Type B pancreatic cell (in vitro differentiated cells): ENCODE results near the gene SRPK2. TPM values are rescaled to one million over a fixed set of nuclear protein-coding genes. Genes with fewer than 3 reads are reported as not detected.

Source experiments
- DNase-seq: peaks from one replicate; pipeline ENCODE4 v3.0.0; 2021; ENCODE audit warnings: mixed read lengths; ENCODE audit not compliant: unreplicated experiment; ENCODE audit errors: extremely low spot score
- H3K27ac Mint-ChIP-seq: 2 replicates; pipeline ENCODE4 v1.8.0; 2021; ENCODE audit warnings: mild to moderate bottlenecking, mixed read lengths
- H3K27me3 Mint-ChIP-seq: 2 replicates; pipeline ENCODE4 v1.8.0; 2021; ENCODE audit warnings: mixed read lengths
- H3K36me3 Mint-ChIP-seq: 2 replicates; pipeline ENCODE4 v1.8.0; 2021; ENCODE audit warnings: mixed read lengths
- H3K4me1 Mint-ChIP-seq: one replicate; pipeline ENCODE4 v1.8.0; 2021; ENCODE audit warnings: mixed read lengths; ENCODE audit not compliant: unreplicated experiment
- H3K4me3 Mint-ChIP-seq: 2 replicates; pipeline ENCODE4 v1.8.0; 2021; ENCODE audit warnings: mild to moderate bottlenecking, mixed read lengths
- H3K9me3 Mint-ChIP-seq: 2 replicates; pipeline ENCODE4 v1.8.0; 2021; ENCODE audit warnings: mixed read lengths
- total RNA-seq: library from RNA; stranded (reverse); gene quantifications from 2 replicates; pipeline ENCODE4 v1.2.1, GENCODE V29; 2021; ENCODE audit warnings: low replicate concordance
- TF ChIP-seq, protein P1 (sequence below): fragments of 200-600 bp; sonication (generic); conservative IDR thresholded peaks from 2 replicates; pipeline ENCODE4 v1.5.0; 2021; ENCODE audit warnings: antibody characterized with exemption, mild to moderate bottlenecking

SRPK2 gene
- total RNA-seq, 1 donor from 2014 or later = 36.0 TPM

DNA sequence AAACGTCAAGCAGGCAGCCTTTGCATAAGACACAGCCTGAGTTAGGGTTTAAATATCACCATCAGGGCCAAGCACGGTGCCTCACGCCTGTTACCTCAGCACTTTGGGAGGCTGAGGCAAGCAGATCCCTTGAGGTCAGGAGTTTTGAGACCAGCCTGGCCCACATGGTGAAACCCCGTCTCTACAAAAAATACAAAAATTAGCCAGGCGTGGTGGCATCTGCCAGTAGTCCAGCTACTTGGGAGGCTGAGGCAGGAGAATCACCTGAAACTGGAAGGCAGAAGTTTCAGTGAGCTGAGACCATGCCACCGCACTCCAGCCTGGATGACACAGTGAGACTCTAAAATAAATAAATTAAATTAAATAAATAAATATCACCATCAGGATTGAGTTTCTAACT lies 33.0 kb downstream of the SRPK2 start:
- H3K4me3 Mint-ChIP-seq = no peak overlapping the region
- H3K27me3 Mint-ChIP-seq = no peaks in the 10 kb centered on the region
- TF ChIP-seq, protein P1, sequence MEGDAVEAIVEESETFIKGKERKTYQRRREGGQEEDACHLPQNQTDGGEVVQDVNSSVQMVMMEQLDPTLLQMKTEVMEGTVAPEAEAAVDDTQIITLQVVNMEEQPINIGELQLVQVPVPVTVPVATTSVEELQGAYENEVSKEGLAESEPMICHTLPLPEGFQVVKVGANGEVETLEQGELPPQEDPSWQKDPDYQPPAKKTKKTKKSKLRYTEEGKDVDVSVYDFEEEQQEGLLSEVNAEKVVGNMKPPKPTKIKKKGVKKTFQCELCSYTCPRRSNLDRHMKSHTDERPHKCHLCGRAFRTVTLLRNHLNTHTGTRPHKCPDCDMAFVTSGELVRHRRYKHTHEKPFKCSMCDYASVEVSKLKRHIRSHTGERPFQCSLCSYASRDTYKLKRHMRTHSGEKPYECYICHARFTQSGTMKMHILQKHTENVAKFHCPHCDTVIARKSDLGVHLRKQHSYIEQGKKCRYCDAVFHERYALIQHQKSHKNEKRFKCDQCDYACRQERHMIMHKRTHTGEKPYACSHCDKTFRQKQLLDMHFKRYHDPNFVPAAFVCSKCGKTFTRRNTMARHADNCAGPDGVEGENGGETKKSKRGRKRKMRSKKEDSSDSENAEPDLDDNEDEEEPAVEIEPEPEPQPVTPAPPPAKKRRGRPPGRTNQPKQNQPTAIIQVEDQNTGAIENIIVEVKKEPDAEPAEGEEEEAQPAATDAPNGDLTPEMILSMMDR = no peak
- H3K9me3 Mint-ChIP-seq = peaks cover 12% of the 10 kb centered on the region
- peaks cover 26% of the 10 kb centered on the region for H3K4me1 Mint-ChIP-seq
- H3K36me3 Mint-ChIP-seq = peaks cover 6% of the 10 kb centered on the region
- DNase-seq = no peak
- no peak overlapping the region for H3K27ac Mint-ChIP-seq

DNA sequence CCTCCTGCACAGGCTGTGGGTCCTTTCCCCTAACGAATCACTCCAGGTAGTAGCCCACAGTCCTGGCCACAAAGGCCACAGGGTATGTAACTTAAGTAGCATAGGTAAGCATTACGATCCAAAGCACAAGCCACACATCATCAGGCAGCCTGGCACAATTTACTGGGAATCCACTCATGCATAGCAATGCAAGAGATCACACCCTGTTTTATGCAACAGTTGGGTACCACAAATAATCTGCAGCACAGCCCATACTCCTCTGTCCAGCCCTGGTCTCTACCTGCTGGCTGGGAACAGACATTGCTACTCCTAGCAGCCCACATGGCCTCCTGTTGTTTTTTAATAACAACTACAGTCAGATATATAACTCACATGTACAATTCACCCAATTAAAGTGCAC lies 34.3 kb downstream of the SRPK2 start:
- TF ChIP-seq, protein P1 = no peak
- H3K27me3 Mint-ChIP-seq = no peaks in the 10 kb centered on the region
- H3K4me1 Mint-ChIP-seq = peaks cover 22% of the 10 kb centered on the region
- peaks cover under 1% of the 10 kb centered on the region for H3K9me3 Mint-ChIP-seq
- no peak for DNase-seq
- H3K4me3 Mint-ChIP-seq = no peak overlapping the region
- peaks cover under 1% of the 10 kb centered on the region for H3K36me3 Mint-ChIP-seq
- H3K27ac Mint-ChIP-seq = no peak overlapping the region

DNA sequence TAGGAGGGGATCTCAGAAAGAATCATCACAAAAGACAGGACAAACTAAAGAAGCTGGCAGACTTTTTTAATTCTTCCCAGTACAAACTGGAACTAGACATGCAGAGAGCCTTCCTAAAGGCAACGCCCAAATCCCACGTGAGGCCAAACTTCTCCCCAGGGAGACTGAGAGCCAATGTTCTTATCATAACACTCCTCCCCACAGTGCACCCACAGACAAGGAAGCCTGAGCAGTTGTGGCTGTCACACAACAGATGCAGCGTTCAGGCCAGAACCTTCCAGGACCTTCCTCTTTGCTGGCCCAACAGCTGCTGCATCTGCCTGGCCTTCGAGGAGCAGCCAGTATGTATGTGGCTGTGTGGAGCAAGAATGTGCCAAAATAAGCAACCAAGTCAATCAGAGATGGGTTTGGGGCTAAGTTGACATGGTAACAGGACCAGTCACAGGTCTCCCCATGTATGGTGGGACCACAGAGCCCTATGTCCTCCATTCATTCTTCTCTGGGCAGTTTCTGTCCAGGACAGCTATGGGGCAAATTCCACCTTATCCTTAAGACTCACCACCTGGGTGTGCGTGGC lies 34.9 kb downstream of the SRPK2 start:
- no peaks in the 10 kb centered on the region for H3K9me3 Mint-ChIP-seq
- H3K36me3 Mint-ChIP-seq = no peaks in the 10 kb centered on the region
- peaks cover 20% of the 10 kb centered on the region for H3K4me1 Mint-ChIP-seq
- no peaks in the 10 kb centered on the region for H3K27me3 Mint-ChIP-seq
- TF ChIP-seq, protein P1 = no peak
- no peak for DNase-seq
- H3K27ac Mint-ChIP-seq = no peak overlapping the region
- no peak overlapping the region for H3K4me3 Mint-ChIP-seq

DNA sequence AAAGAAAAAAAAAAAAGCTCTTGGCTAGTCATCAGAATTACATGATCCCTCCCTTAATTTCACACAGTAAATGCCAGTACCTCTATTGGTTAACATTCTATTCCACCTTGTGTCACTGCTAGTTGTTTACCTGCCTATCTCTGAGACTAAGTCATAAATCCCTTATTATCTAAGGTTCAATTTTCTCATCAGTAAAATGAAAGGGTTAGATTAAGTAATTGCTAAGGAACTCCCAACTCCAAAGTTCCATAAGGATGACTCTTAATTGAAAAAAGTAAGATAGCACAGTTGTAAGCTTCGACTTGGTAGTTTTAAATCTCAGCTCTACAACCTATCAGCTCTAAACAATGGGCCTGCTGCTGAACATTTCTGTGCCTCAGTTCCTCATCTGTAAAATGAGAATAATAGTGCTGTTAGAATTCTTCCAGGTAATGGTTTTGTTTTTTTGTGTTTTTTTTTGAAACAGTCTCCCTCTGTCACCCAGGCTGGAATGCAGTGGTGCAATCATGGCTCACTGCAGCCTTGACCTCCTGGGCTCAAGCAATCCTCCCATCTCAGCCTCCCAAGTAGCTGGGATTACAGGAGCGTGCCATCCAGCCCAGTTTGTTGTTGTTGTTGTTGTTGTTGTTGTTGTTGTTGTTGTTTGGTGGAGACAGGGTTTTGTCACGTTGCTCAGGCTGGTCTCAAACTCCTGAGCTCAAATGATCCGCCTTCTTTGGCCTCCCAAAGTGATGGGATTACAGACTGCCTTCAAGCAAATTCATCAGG lies 35.6 kb downstream of the SRPK2 start:
- no peak for DNase-seq
- H3K27me3 Mint-ChIP-seq = no peaks in the 10 kb centered on the region
- TF ChIP-seq, protein P1 = no peak
- no peaks in the 10 kb centered on the region for H3K36me3 Mint-ChIP-seq
- peaks cover 16% of the 10 kb centered on the region for H3K4me1 Mint-ChIP-seq
- no peaks in the 10 kb centered on the region for H3K9me3 Mint-ChIP-seq
- H3K4me3 Mint-ChIP-seq = no peak overlapping the region
- H3K27ac Mint-ChIP-seq = no peak overlapping the region

DNA sequence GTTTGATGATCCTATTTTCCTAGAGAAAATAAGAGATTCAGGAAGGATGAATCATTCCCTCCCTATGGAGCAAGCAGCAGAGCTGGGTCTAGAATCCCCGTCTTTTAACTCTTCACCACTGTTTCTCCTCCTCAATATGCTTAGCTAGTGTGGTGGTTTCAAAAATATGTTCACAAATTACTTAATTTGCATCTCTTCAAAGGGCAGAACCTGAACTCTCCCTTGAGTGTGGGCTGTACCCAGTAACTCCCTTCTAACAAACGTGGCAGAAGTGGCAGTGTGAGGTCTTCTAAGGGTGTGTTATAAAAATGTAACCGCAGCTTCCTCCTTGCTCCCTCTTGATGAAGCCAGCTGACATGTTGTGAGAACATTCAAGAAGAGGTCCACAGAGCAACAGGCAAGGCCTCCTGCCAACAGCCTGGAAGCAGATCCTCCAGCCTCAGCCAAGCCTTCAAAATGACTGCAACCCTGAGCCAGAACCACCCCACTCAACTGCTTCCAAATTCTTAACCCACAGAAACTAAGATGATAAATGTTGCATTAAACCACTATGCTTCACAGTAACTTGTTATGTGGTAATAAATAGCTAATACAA lies 36.6 kb downstream of the SRPK2 start:
- TF ChIP-seq, protein P1 = no peak
- peaks cover 16% of the 10 kb centered on the region for H3K4me1 Mint-ChIP-seq
- no peak overlapping the region for H3K27ac Mint-ChIP-seq
- no peak overlapping the region for H3K4me3 Mint-ChIP-seq
- no peaks in the 10 kb centered on the region for H3K9me3 Mint-ChIP-seq
- DNase-seq = no peak
- no peaks in the 10 kb centered on the region for H3K36me3 Mint-ChIP-seq
- no peaks in the 10 kb centered on the region for H3K27me3 Mint-ChIP-seq
